Peyer's patch (tissue), 4 donors: ENCODE measurements around the gene SC5D. TPM values are rescaled to one million over a fixed set of nuclear protein-coding genes. Genes with fewer than 3 reads are reported as not detected.

Experiments
- DNase-seq, 3 donors: peaks; one replicate each; pipeline ENCODE4 v3.0.0-alpha.2; 2017 to 2019
- H3K27ac ChIP-seq, 4 donors: fragments of 200-600 bp; sonication (generic); one replicate each; pipeline ENCODE4 v1.5.1; 2016 to 2019
- H3K27me3 ChIP-seq, 2 donors: fragments of 200-600 bp; sonication (generic); one replicate each; pipeline ENCODE4 v1.5.1; 2019
- H3K36me3 ChIP-seq, 3 donors: fragments of 200-600 bp; sonication (generic); one replicate each; pipeline ENCODE4 v1.5.1; 2016 to 2019
- H3K4me1 ChIP-seq, 4 donors: fragments of 200-600 bp; sonication (generic); one replicate each; pipeline ENCODE4 v1.5.1; 2016 to 2019
- H3K4me3 ChIP-seq, 4 donors: fragments of 200-600 bp; sonication (generic); 1 replicate in 3 of 4; 2 replicates in 1 of 4; pipeline ENCODE4 v1.5.1; 2016 to 2019; ENCODE audit warnings: mild to moderate bottlenecking in 1 of 4
- H3K9me3 ChIP-seq, 4 donors: fragments of 200-600 bp; sonication (generic); one replicate each; pipeline ENCODE4 v1.5.1; 2016 to 2019; ENCODE audit warnings: mild to moderate bottlenecking in 1 of 4
- CTCF ChIP-seq, 6 experiments: fragments of 450-650 bp in 4 of 6; fragments of 200-600 bp in 2 of 6; sonication (generic) in 1 of 6; IDR thresholded peaks; one replicate each; pipeline ENCODE4 v1.5.1; 2017 to 2019; ENCODE audit warnings: antibody characterized with exemption in 6 of 6, mild to moderate bottlenecking in 3 of 6, moderate library complexity in 1 of 6
- POLR2A ChIP-seq, 2 donors: fragments of 450-650 bp; IDR thresholded peaks; one replicate each; pipeline ENCODE4 v1.5.1; 2017; ENCODE audit warnings: antibody characterized with exemption in 2 of 2, mild to moderate bottlenecking in 2 of 2, moderate library complexity in 2 of 2
- total RNA-seq, 4 donors: library from RNA; depleted of rRNA; stranded (reverse); fragments of >200 nt; gene quantifications; one replicate each; pipeline ENCODE4 v1.1.0, GENCODE V29; 2016

Gene SC5D
- 10 to 100 TPM; 25.6 to 63.6 (median 37.7) TPM for total RNA-seq

GRCh38 chr11:121292495-121293287 lies at the start of gene SC5D:
Gene SC5D (plus strand): TSS chr11:121292771. CDS start chr11:121303376, 10,605 bp downstream.
- H3K9me3 ChIP-seq: no peaks in the 10 kb centered on the region

GRCh38 chr11:121244884-121245283 lies 47.7 kb upstream of the SC5D start:
- no peaks in the 10 kb centered on the region for H3K27me3 ChIP-seq
- TF ChIP-seq POLR2A (IDR thresholded peaks at IDR 0.05) (no peak), CTCF (IDR thresholded peaks at IDR 0.05) (no peak)
- no peak overlapping the region for H3K4me3 ChIP-seq
- no peaks in the 10 kb centered on the region for H3K36me3 ChIP-seq
- H3K9me3 ChIP-seq: no peaks in the 10 kb centered on the region
- H3K4me1 ChIP-seq: no peaks in the 10 kb centered on the region
- DNase-seq: no peak
- H3K27ac ChIP-seq: no peak overlapping the region

More at GRCh38 chr11:121292495-121293287, at the start of gene SC5D:
- Histone ChIP-seq H3K27ac (peak within 1 kb of the TSS; percentile 87 to 91 (median 90)), H3K36me3 (no peaks in the 10 kb centered on the region), H3K27me3 (no peaks in the 10 kb centered on the region), H3K4me3 (peak within 1 kb of the TSS; percentile 68 to 86 (median 76)), H3K4me1 (peaks cover 0 to 11% (median 0%) of the 10 kb centered on the region in 4 donors)
- TF ChIP-seq CTCF (IDR thresholded peaks at IDR 0.05) (no peak), POLR2A (IDR thresholded peaks at IDR 0.05) (peak; percentile 73 to 95)
- peak; percentile 97 to 98 (median 97) for DNase-seq

- H3K9me3 ChIP-seq: no peaks in the 10 kb centered on the region
- H3K4me1 ChIP-seq: no peaks in the 10 kb centered on the region
- no peak for TF ChIP-seq CTCF (IDR thresholded peaks at IDR 0.05)
- TF ChIP-seq POLR2A (IDR thresholded peaks at IDR 0.05): no peak
- no peak overlapping the region for H3K4me3 ChIP-seq
- H3K36me3 ChIP-seq: no peaks in the 10 kb centered on the region
- H3K27ac ChIP-seq: no peak overlapping the region
- H3K27me3 ChIP-seq: no peaks in the 10 kb centered on the region
- DNase-seq: no peak
These were observed 46.4 kb upstream of the SC5D start for GRCh38 chr11:121246021-121246768.

GRCh38 chr11:121246769-121247035 lies 45.9 kb upstream of the SC5D start:
- Histone ChIP-seq H3K27me3 (no peaks in the 10 kb centered on the region), H3K36me3 (no peaks in the 10 kb centered on the region), H3K9me3 (no peaks in the 10 kb centered on the region), H3K4me3 (no peak overlapping the region), H3K27ac (no peak overlapping the region), H3K4me1 (no peaks in the 10 kb centered on the region)
- no peak for DNase-seq
- TF ChIP-seq POLR2A (IDR thresholded peaks at IDR 0.05): no peak

GRCh38 chr11:121248496-121248895 lies 44.1 kb upstream of the SC5D start:
- no peaks in the 10 kb centered on the region for H3K4me1 ChIP-seq
- no peaks in the 10 kb centered on the region for H3K27me3 ChIP-seq
- H3K36me3 ChIP-seq: no peaks in the 10 kb centered on the region
- no peaks in the 10 kb centered on the region for H3K9me3 ChIP-seq
- H3K27ac ChIP-seq: no peak overlapping the region
- DNase-seq: no peak
- TF ChIP-seq POLR2A (IDR thresholded peaks at IDR 0.05) (no peak), CTCF (IDR thresholded peaks at IDR 0.05) (no peak)
- H3K4me3 ChIP-seq: no peak overlapping the region

- H3K4me3 ChIP-seq: no peak overlapping the region
- no peak overlapping the region for H3K27ac ChIP-seq
- TF ChIP-seq POLR2A (IDR thresholded peaks at IDR 0.05) (no peak), CTCF (IDR thresholded peaks at IDR 0.05) (peak; percentile 65 to 87 (median 73))
- H3K9me3 ChIP-seq: no peaks in the 10 kb centered on the region
- H3K27me3 ChIP-seq: no peaks in the 10 kb centered on the region
- no peaks in the 10 kb centered on the region for H3K36me3 ChIP-seq
- H3K4me1 ChIP-seq: no peaks in the 10 kb centered on the region
- DNase-seq: no peak
These were observed 43.4 kb upstream of the SC5D start for GRCh38 chr11:121249039-121249663.
